Activated CD4-positive, alpha-beta T cell treated with anti-CD3 and anti-CD28 coated beads, Interleukin-10, Interleukin-2, amounts not matched to agents 100 ng/mL and 50 ng/mL, durations not matched to agents 16 hours and 8 hours (primary cell): ENCODE data around the gene ZNF217.
"Not testable (repeated sequence)": the region's sequence is repeated elsewhere in the genome, so short reads cannot be mapped to it uniquely, and the experiment has no call there.

Experiments
- DNase-seq: peaks from one replicate; pipeline ENCODE4 v3.0.0-alpha.2; 2020

Gene ZNF217

GRCh38 chr20:53522696-53523095 is 70.9 kb downstream of the ZNF217 start:
- DNase-seq = no peak

GRCh38 chr20:53522026-53522425 is 71.6 kb downstream of the ZNF217 start:
- DNase-seq = no peak

DNA sequence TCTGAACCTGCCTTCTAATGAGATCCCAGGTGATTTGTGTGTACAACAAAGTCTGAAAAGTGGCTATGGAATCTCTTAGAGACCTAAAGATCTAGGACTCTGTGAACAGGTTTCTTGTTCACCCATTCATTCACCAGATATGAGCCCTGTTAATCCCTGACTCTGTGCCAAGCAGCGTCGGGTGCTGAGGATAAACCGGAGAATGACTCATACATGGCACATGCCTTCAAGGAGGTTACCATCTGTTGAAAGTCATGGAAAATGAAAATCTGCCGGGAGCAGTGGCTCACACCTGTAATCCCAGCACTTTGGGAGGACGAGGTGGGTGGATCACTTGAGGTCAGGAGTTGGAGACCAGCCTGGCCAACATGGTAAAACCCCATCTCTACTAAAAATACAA is 72.2 kb downstream of the ZNF217 start:
- not testable (repeated sequence) for DNase-seq

- DNase-seq = no peak
Observed at GRCh38 chr20:53517146-53517545, 76.5 kb downstream of the ZNF217 start.
